GM21515 (cell line): ENCODE results near the gene KTN1.
A peak's percentile ranks its signal among the peaks of the same experiment; 100 is the strongest.

Experiments
- ATAC-seq: cut with Tn5 transposase; IDR thresholded peaks from one replicate; pipeline ENCODE4 v1.9.1; 2021; ENCODE audit not compliant: unreplicated experiment

The KTN1 gene, protein sequence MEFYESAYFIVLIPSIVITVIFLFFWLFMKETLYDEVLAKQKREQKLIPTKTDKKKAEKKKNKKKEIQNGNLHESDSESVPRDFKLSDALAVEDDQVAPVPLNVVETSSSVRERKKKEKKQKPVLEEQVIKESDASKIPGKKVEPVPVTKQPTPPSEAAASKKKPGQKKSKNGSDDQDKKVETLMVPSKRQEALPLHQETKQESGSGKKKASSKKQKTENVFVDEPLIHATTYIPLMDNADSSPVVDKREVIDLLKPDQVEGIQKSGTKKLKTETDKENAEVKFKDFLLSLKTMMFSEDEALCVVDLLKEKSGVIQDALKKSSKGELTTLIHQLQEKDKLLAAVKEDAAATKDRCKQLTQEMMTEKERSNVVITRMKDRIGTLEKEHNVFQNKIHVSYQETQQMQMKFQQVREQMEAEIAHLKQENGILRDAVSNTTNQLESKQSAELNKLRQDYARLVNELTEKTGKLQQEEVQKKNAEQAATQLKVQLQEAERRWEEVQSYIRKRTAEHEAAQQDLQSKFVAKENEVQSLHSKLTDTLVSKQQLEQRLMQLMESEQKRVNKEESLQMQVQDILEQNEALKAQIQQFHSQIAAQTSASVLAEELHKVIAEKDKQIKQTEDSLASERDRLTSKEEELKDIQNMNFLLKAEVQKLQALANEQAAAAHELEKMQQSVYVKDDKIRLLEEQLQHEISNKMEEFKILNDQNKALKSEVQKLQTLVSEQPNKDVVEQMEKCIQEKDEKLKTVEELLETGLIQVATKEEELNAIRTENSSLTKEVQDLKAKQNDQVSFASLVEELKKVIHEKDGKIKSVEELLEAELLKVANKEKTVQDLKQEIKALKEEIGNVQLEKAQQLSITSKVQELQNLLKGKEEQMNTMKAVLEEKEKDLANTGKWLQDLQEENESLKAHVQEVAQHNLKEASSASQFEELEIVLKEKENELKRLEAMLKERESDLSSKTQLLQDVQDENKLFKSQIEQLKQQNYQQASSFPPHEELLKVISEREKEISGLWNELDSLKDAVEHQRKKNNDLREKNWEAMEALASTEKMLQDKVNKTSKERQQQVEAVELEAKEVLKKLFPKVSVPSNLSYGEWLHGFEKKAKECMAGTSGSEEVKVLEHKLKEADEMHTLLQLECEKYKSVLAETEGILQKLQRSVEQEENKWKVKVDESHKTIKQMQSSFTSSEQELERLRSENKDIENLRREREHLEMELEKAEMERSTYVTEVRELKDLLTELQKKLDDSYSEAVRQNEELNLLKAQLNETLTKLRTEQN (N-terminal part only)

DNA sequence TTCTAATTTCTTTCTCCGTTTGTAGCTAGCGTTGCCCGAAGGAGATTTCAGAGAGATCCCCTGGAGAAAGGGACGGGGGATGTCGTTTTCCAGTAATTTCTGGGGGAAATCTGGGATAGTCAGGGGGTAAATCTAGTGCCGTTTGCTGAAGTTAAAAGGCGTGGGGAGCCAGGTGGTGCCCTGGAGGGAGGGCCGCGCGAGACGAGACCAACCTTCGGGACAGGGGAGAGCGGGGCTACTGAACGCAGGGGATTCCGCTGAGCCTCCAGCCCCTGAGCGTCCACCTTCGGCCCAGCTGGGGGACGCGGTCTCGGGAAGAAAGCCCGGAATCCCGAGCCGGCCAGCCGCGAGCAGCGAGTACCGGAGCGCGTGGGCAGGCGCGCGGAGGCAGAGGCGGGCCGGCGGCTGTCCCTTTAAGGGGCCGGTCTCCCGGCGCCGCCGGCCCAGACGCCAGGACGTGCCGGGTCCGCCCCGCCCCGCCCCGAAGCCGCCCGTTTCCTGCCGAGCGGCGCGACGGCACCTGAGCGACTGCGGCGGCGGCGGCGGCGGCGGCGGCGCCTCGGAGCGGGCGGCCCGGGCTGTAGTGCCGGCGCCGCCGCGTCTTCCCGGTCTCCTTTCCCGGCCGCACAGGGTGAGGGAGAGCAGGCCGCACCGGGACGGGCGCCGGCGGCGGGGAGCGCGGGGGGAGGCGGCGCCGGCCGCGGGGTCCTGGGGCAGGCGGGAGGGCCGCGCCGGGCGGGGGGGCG, at the start of gene KTN1:
TSS of gene KTN1 (plus strand) at position 484 of the 746 bp plus-strand sequence. CDS start 31,842 bp downstream, outside the sequence.
- peak; percentile 80 for ATAC-seq

DNA sequence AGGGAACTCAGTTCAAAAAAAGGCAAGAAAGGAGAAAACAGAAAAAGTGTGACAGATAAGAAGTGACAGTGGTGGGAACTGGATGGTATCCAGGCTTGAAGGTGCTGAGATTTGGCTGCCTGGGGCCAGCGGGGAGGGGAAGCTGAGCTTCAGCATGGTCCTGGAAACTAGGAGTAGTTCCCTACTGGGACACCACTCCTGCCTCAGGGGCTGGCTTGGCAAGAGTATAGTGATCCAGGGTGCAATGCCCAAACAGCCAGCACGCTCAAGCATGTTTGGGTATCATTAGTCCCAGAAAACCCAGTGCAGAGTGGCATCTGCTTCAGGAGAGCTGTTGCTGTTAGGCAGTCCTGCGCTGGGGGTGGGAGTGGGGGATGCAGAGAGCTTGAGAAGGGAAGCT, 49.5 kb upstream of the KTN1 start:
- ATAC-seq: no peak

DNA sequence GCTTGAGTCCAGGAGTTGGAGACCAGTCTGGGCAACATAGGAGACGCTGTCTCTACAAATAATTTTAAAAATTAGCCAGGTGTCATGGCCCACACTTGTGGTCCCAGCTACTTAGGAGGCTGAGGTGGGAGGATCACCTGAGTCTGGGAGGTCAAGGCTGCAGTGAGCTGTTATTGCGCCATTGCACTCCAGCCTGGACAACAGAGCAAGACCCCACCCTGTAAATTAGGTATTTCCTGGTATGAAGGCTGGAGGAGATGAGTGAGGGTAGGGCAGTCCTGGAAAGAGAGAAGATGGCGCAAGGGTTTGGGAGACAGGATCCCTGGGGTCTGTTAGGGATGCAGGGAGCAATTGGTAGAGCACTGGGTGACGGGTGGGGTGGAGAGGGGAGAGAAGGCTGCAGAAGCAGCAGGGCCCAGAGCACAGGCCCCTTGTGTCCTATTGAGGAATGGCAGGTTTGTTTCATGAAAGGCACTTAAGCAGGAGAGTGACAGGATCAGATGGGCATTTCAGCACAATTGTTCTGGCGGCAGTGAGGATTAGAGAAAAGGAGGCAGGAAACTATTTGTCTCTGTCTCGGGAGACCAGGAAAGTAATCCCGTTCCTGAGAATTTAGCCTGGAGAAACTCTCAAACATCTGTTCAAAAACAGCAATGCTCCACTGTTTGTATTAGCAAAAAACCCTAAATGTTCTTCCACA, 47.2 kb upstream of the KTN1 start:
- no peak for ATAC-seq

DNA sequence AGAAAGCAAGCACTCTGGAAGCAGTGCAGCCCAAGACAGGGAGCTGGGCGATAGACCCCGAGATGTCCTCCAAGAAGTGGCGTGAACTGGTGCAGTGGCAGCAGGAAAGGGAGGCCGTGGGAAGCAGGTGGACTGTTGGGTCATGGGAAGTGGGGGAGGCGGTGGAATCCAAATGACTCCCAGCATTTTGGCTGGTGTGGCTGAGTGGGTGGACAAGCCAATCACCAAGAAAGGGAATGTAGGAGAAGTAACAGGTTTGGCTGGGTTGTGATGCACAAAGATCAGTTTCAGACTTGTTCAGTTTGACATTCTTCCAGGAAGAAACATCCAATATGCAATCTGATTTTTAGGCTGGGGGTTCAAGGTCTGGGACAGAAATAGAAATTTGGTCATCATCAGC, 46.0 kb upstream of the KTN1 start:
- ATAC-seq: no peak

DNA sequence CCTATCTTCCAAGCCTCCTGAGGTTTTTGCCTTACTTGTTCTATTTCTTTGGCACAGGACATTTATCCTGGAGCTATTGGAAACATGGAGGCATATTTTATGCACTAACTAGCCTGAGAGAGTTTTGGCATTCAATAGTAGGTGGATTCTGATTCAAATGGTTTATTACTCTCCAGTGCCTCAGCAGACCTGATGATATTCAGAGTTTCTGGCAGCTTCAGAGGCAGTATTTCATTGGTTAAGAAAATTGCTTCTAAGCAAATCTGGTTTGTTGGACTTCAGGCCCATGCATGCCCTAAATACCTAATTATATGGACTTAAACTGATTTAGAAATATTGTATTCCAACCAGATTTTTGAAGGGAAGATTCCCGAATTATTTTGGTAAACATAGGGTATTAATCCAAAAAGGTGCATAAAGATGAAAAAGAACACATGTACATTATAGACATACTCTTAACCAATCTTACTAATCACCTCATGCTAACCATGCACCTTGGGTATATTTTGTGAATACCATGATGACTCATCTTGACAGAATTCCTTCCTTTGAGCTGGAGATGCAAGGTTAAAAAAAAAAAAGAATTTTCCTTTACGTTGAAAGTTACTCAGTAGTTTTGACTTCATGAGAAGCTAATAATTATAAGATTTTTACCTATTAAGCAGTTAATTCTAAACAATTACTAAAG, 44.3 kb upstream of the KTN1 start:
- ATAC-seq: no peak

DNA sequence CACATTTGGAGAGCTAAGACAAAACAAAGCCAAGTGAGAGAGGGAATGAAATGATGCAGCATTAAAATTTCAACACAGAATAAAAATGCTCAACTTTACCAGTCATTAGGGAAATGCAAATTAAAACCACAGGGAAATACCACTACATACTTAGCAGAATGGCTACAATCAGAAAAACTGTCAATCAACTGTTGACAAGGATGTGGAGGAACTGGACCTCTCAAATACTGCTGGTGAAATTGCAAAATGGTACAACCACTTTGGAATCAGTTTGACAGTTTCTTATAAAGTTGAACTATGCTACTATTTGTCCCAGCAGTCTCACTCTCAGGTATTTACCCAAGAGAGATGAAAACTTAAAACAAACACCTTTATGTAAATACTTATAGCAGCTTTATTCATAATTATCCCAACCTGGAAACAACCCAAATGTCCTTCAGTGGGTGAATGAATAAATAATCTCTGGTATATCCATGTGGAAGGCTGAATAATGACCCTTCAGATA, 43.8 kb upstream of the KTN1 start:
- ATAC-seq: no peak

DNA sequence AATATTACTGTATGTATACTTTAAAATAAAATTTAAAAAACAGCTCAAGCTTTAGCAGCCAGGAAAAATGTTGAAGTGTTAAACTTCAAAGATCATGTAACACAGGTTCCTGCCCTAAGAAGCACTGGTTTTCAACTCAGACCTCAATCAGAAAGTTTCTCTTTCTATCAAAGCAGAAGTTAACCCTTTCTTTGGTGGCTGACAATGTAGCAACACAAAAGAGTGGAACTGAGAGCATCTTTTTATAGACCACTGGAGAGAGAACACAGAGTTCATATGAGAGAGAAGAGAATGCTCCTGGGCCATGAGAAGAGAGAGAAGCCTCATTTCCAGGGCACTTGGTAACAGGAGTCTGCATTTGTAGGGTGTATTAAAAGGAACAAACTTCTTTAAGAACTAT, 42.2 kb upstream of the KTN1 start:
- no peak for ATAC-seq

DNA sequence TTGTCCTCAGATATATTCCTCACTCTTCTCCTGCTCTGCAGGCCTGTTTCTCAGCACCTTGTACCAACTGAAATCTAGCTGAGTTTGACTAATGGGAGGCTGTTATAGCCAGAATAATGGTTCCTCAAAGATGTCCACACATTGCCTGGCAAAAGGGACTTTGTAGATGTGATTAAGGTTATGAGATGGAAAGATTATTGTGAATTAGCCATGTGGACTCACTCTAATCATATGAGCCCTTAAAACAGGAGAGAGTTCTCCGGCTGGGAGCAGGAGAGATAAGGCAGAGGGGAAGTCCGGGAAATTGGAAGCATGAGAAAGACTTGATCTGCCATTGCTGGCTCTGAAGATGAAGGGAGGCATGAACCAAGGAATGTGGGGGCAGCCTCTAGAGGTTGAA, 40.0 kb upstream of the KTN1 start:
- no peak for ATAC-seq

DNA sequence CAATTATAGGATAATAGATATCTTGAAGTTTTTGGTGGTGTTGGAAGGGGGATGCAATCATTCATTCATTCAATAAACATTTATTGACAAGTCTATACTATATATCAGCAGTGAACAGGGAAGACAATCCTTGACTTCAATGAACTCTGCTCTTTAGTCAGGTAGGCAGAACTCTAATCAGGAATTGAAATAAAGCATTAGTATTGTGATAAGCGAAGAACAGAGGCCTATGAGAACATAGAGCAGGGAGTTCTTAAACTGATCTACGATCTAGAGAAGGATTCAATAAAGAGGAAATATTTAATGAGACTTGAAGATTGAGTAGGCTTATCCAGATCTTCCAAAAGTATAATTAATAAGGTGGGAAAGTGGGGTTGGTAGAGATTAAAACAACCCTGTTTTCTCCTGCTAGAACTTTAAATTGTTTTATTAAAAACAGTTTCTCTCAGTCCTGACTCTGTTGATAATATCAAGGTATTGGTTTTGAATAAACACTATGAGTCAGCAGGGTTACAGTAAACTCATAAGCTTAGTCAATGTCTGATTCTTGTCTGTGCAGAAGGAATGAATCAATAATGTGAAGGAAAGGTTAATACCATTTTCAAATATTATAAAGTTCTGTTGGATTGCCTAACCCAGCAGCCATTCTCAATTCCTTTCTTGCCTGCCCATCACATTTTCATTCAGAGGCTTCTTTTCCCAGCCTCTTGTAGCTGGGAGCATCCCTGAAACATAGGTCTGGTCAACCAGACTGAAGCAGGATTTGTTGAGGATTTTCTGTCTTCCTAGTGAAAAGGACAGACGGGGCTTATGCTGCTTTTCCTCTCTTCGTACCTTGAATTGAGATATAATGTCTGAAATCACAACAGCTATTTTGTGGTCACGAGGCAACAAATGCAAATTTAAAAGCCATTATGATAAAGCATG, 38.9 kb upstream of the KTN1 start:
- ATAC-seq: no peak

DNA sequence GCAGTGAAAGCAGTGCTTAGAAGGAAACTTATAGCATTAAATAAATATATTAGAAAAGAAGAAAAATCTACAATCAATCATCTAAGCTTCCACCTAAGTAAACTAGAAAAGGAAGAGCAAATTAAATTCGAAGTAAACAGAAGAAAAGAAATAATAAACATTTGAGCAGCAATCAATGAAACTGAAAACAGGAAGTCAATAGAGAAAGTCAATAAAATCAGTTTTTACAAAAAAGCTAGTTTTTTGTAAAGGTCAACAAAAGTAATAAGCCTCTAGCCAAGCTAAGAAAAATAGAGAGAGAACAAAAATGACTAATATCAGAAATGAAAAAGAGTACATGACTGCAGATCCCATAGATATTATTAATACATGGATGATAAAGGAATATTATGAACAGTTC, 34.2 kb upstream of the KTN1 start:
- no peak for ATAC-seq

DNA sequence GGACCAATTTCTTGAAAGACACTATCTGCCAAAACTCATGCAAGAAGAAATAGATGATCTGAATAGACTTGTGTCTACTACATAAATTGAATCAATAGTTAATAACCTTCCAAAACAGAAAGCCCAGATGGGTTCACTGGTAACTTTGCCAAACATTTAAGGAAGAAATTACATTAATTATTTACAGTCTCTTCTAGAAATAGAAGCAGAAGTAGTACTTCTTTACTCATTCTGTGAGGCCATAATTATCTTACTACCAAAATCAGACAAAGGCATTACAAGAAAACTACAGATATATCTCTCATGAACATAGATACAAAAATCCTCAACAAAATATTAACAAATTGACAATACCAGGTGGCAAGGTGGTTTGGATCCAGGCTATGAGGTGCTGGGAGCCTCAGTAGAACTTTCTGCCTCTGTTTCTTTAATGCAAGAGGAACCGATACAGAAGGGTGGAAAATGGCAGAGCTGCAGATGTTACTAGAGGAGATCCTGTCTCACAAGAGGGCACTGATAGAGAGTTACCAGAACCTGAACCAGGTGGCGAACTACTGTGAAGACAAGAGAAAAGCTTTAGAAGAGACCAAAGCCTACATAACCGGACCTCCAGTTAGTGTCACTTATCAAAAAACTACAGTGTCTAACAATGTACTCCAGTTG, 33.7 kb upstream of the KTN1 start:
- peak; percentile 67 for ATAC-seq

DNA sequence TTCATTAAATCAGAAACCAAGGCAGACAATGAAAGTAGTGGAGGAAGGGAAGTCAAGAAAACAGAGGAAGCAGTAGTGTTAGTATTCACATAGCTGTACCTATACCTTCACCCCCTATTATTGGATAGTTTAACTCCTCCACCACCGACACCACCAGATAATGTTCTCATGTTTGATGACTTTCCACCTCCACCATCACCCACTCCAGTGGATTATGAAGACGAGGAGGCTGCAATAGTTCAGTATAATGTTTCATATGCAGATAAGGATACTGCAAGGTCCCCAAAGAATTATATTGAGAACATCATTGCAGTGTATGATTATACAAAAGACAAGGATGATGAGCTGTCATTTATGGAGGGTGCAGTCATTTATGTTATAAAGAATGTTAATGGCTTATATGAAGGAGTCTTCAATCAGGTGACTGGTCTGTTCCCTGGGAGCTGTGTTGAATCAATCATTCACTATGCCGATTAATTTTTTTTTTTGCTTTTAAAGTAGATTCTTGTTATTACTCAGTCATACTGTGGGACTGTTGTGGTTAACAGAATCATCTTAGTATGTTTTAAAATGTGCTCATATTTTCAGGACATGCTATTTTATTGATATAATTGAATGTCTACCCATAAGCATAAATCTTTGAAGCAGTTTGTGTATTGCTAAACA, 32.2 kb upstream of the KTN1 start:
- ATAC-seq: no peak

DNA sequence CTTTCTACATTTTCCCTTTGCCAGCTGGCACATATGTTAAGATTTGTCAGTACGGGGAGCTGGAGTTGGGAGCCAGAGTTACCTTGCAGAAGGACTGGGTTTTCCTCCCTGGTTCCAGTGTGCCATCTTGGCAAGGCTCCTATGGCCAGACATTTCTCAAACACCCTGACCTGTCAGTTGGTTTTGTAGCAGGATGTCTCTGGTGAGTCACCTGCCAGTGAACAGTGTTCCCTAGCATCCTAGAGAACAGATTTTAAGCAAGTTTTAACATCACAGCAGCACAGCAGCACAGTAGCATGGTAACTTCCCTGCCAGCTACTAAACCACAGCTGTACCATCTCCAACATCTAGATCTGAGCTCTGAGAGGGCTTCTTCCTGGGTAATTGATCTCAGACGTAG, 26.2 kb upstream of the KTN1 start:
- no peak for ATAC-seq

DNA sequence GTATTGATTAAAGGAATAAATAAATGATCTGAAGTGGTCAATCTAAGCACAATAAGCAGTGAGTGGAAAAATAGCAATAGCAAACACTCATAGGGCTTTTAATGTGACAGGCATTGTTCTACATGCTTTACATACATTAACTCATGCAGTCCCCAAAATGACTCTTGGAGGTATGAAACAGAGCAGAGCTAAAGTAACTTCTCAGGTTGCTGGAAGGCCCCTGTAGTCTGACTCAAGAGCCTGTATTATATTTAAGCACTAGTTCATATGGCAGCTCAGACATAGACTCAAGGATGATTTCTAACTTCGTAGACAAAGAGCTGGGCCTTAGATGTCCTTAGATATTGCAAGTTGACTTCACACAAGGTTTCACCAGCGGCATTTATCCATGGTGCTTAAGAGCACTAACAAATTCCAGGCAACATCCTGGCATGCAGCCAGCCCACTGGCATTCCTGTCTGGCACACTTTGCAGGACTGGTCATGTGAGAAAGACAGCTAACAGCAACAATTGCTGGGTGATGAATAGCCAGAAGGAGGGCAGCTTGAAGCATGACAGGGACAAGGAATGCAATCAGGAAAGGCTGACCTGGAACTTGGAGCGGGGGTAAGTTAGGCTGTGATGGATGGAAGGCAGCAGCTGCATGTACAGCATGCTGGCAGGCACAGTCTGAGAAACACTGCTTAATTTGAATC, 22.9 kb upstream of the KTN1 start:
- no peak for ATAC-seq

DNA sequence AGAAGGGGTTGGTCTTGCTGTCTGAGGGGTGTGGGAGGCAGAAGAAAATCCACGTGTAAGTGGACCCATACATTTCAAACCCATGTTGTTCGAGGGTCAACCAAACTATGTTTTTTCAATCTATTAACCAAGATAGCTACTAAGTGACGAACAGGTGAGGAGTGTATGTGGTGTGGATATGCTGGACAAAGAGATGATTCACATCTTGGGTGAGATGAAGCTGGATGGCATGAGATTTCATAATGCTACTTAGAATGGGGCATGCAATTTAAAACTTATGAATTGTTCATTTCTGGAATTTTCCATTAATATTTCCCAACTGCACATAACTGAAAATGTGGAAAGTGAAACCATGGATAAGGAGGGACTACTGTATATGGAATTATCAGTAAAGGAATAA, 17.9 kb upstream of the KTN1 start:
- ATAC-seq: no peak

DNA sequence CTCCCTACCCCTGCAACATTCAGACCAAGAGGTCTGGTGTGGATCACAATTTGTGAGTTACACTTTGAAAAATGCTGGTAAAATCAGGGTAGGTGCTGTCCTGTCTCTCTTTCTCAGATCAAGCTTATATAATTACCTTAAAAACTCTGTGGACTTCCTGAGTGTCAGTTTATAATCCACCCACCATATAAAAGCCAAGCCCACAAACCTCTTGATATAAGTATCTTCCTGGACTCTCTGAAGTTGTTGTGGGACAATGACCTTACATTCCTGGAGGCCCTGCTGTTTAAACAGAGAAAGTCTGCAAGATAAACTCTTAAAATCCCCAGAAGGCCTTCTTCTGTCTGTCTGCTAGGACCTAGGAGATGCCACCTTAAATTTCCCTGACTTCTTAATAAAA, 11.4 kb upstream of the KTN1 start:
- ATAC-seq: no peak
